GM23338 (cell line): ENCODE measurements around the gene EYA4. TPM values are rescaled to one million over a fixed set of nuclear protein-coding genes. Genes with fewer than 3 reads are reported as not detected.

Experiments
- ATAC-seq: fragments of 200-7000 bp; cut with Tn5 transposase; 3 replicates; pipeline ENCODE4 v1.9.1; 2020
- DNase-seq: peaks from one replicate; pipeline ENCODE4 v3.0.0-alpha.2; 2015; ENCODE audit warnings: low spot score
- H2AFZ ChIP-seq: fragments of 200-600 bp; sonication (generic); 2 replicates; pipeline ENCODE4 v1.8.0; 2016; ENCODE audit warnings: antibody characterized with exemption, mild to moderate bottlenecking, moderate library complexity
- H3F3A ChIP-seq: fragments of 200-600 bp; sonication (generic); replicated peaks from 2 replicates; pipeline ENCODE4 v1.8.0; 2017; ENCODE audit warnings: antibody characterized with exemption, mixed run types, low read depth
- H3K27ac ChIP-seq: fragments of 200-600 bp; sonication (generic); 2 replicates; pipeline ENCODE4 v1.6.1; 2016; ENCODE audit warnings: low read depth
- H3K27me3 ChIP-seq: fragments of 200-600 bp; sonication (generic); 2 replicates; pipeline ENCODE4 v1.8.0; 2016; ENCODE audit warnings: mild to moderate bottlenecking, mixed run types, moderate library complexity; ENCODE audit not compliant: insufficient read depth
- H3K36me3 ChIP-seq: fragments of 200-600 bp; sonication (generic); 2 replicates; pipeline ENCODE4 v1.8.0; 2016; ENCODE audit warnings: mild to moderate bottlenecking; ENCODE audit not compliant: insufficient read depth
- H3K4me1 ChIP-seq: fragments of 200-600 bp; sonication (generic); 2 replicates; pipeline ENCODE4 v1.8.0; 2016; ENCODE audit warnings: mild to moderate bottlenecking, moderate library complexity; ENCODE audit not compliant: insufficient read depth
- H3K4me2 ChIP-seq: fragments of 200-600 bp; sonication (generic); 2 replicates; pipeline ENCODE4 v1.7.1; 2017; ENCODE audit warnings: mixed run types
- H3K4me3 ChIP-seq: fragments of 200-600 bp; sonication (generic); 2 replicates; pipeline ENCODE4 v1.6.1; 2016; ENCODE audit warnings: mixed run types
- H3K79me2 ChIP-seq: fragments of 200-600 bp; sonication (generic); replicated peaks from 2 replicates; pipeline ENCODE4 v1.8.0; 2017; ENCODE audit warnings: mild to moderate bottlenecking; ENCODE audit not compliant: insufficient read depth
- H3K9me2 ChIP-seq: fragments of 200-600 bp; sonication (generic); 2 replicates; pipeline ENCODE4 v1.8.0; 2017; ENCODE audit not compliant: insufficient read depth
- H4K20me1 ChIP-seq: fragments of 200-600 bp; sonication (generic); replicated peaks from 2 replicates; pipeline ENCODE4 v1.8.0; 2017; ENCODE audit warnings: mild to moderate bottlenecking; ENCODE audit not compliant: insufficient read depth
- H3K27ac Mint-ChIP-seq: 2 replicates; pipeline ENCODE4 v1.8.0; 2020; ENCODE audit warnings: inconsistent platforms, mild to moderate bottlenecking, moderate library complexity, mixed read lengths
- H3K27me3 Mint-ChIP-seq: 3 replicates; pipeline ENCODE4 v1.8.0; 2022; ENCODE audit warnings: low read depth, mild to moderate bottlenecking, moderate library complexity, mixed read lengths, inconsistent platforms; ENCODE audit not compliant: insufficient read depth, poor library complexity
- H3K36me3 Mint-ChIP-seq: 3 replicates; pipeline ENCODE4 v1.8.0; 2021; ENCODE audit warnings: low read depth, mild to moderate bottlenecking, inconsistent platforms, moderate library complexity, mixed read lengths
- H3K4me1 Mint-ChIP-seq: 3 replicates; pipeline ENCODE4 v1.8.0; 2020; ENCODE audit warnings: mild to moderate bottlenecking, inconsistent platforms, mixed read lengths
- H3K4me3 Mint-ChIP-seq: 3 replicates; pipeline ENCODE4 v1.8.0; 2021; ENCODE audit warnings: moderate library complexity, mild to moderate bottlenecking, inconsistent platforms, mixed read lengths
- H3K9me3 Mint-ChIP-seq: 3 replicates; pipeline ENCODE4 v1.8.0; 2020; ENCODE audit warnings: moderate library complexity, mild to moderate bottlenecking, inconsistent platforms, mixed read lengths
- CREB1 ChIP-seq: fragments of 250-450 bp; sonication (Bioruptor Pico); IDR thresholded peaks from 2 replicates; pipeline ENCODE4 v1.5.0; 2020; ENCODE audit warnings: low read depth, mild to moderate bottlenecking, moderate library complexity
- CTCF ChIP-seq, 2 experiments: fragments of 200-600 bp in 1 of 2; sonication (generic) in 1 of 2; conservative IDR thresholded peaks; 2 replicates each; pipeline versions ENCODE4 v1.5.1 to v1.6.1; 2016 to 2017; ENCODE audit warnings: antibody characterized with exemption in 2 of 2, low read depth in 2 of 2, mild to moderate bottlenecking in 2 of 2, moderate library complexity in 1 of 2
- ETS1 ChIP-seq: IDR thresholded peaks from 2 replicates; pipeline ENCODE4 v1.6.1; 2016; ENCODE audit warnings: antibody characterized with exemption
- EZH2 ChIP-seq: fragments of 200-600 bp; sonication (generic); IDR thresholded peaks from one replicate; pipeline ENCODE4 v1.8.0; 2017; ENCODE audit warnings: antibody characterized with exemption, mild to moderate bottlenecking, low read depth; ENCODE audit not compliant: unreplicated experiment
- EZH2phosphoT487 ChIP-seq: fragments of 200-600 bp; sonication (generic); IDR thresholded peaks from one replicate; pipeline ENCODE4 v1.8.1; 2018; ENCODE audit warnings: antibody characterized with exemption; ENCODE audit not compliant: unreplicated experiment
- JUNB ChIP-seq: IDR thresholded peaks from one replicate; pipeline ENCODE4 v1.6.1; 2016; ENCODE audit warnings: antibody characterized with exemption; ENCODE audit not compliant: unreplicated experiment
- NANOG ChIP-seq: IDR thresholded peaks from 2 replicates; pipeline ENCODE4 v1.6.1; 2016; ENCODE audit warnings: antibody characterized with exemption, borderline replicate concordance
- POLR2AphosphoS5 ChIP-seq: IDR thresholded peaks from 2 replicates; pipeline ENCODE4 v1.6.1; 2016; ENCODE audit warnings: antibody characterized with exemption, low read depth
- STAT1 ChIP-seq: IDR thresholded peaks from one replicate; pipeline ENCODE4 v1.6.1; 2016; ENCODE audit warnings: antibody characterized with exemption; ENCODE audit not compliant: unreplicated experiment
- ZNF462 ChIP-seq: fragments of 250-450 bp; sonication (Bioruptor Pico); IDR thresholded peaks from 2 replicates; pipeline ENCODE4 v1.5.0; 2020; ENCODE audit warnings: mild to moderate bottlenecking, moderate library complexity
- polyA plus RNA-seq: library from polyadenylated mRNA; unstranded; fragments of >200 nt; fragmentation: Nextera tagmentation; extraction: Ambion mirVana; gene quantifications from 2 replicates; pipeline ENCODE4 v1.2.1, GENCODE V29; 2016
- total RNA-seq: library from RNA; depleted of rRNA; stranded (reverse); fragments of >200 nt; shearing (Covaris generic); gene quantifications from 2 replicates; pipeline ENCODE4 v1.2.3, GENCODE V29; 2014

Gene EYA4
- total and polyA plus RNA-seq, 2 experiments from 2014 or later: 0.05 to 0.21 TPM

DNA sequence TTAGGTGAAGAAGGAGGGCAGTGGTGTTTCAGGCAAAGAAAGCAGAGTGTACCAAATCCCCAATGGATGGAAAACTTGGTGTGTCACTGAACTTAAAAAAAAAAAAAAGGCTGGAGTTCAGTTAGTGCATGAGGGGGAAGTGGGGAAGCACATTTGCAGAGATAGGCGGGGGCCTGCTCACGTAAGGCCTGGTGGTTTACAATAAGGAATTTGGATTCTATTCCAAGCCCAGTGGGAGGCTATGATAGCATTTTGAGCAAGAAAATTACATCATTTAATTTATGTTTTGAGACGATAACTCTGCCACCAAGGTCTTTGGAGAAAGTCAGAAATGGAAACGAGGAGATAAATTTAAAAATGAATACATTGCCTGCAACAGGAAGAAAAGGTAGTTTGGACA, 225.5 kb downstream of the EYA4 start (continued):
- TF ChIP-seq ETS1: no peak
- no peak for TF ChIP-seq EZH2phosphoT487
- no peak for TF ChIP-seq ZNF462 (CRISPR knock-in tag)
- no peak for TF ChIP-seq STAT1
- no peak for TF ChIP-seq NANOG
- TF ChIP-seq EZH2: no peak
- TF ChIP-seq CREB1 (CRISPR knock-in tag): no peak
- no peak for TF ChIP-seq JUNB

DNA sequence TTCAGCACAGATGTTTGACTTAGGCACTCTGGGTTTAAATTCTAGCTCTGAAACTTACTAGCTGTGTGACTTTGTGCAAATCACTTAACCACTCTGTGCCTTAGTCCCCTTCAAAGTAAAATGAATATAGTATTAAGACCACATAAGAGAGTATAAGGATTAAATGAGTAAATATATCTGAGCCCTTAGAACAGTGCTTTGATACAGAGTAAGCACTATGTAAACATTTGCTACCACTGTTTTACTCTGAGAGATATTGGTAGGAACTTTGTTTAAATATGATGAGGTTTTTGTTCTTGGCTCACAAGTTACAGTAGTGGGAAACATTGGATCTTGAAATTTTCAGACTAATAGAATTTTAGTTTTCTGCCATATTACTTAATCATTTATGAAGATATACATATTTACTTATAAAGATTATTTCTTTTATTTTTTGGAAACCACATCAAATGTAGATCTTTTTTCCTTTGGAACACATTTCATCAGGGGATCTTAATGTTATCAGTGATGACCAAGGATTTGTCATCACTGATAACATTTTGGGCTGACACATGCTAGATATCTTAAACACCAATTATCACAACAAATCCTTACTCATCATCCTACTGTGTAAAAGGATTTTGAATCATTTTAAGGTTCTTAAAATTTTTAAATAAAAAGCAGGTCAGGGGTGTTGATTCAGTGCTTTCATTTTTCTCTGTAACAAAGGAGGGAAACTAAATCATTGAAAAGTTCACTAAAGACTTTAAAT, 226.2 kb downstream of the EYA4 start:
- Mint-ChIP-seq H3K27me3 (no peaks in the 10 kb centered on the region), H3K4me3 (no peak overlapping the region), H3K9me3 (no peaks in the 10 kb centered on the region), H3K27ac (no peak overlapping the region), H3K4me1 (peaks cover 11% of the 10 kb centered on the region), H3K36me3 (no peaks in the 10 kb centered on the region)
- no peak for DNase-seq
- Histone ChIP-seq H3K27ac (no peak overlapping the region), H3K4me1 (peaks cover 3% of the 10 kb centered on the region; the same call in 1 of the 2 replicates), H3K9me2 (no peaks in the 10 kb centered on the region), H2AFZ (peak overlapping the region; percentile 4; the same call in 1 of the 2 replicates), H3K4me2 (no peak overlapping the region), H3F3A (no peaks in the 10 kb centered on the region), H4K20me1 (no peaks in the 10 kb centered on the region), H3K27me3 (no peaks in the 10 kb centered on the region), H3K4me3 (no peak overlapping the region), H3K79me2 (no peaks in the 10 kb centered on the region), H3K36me3 (no peaks in the 10 kb centered on the region)
- ATAC-seq: no peak
- TF ChIP-seq CREB1 (CRISPR knock-in tag): no peak
- no peak for TF ChIP-seq EZH2phosphoT487
- no peak for TF ChIP-seq POLR2AphosphoS5
- TF ChIP-seq STAT1: no peak
- no peak for TF ChIP-seq CTCF (conservative IDR thresholded peaks at IDR 0.05; ENCODE audit: low read depth in 2 of 2)
- TF ChIP-seq EZH2: no peak
